WTC11 (cell line): ENCODE measurements around the gene ABCC3.

Source experiments
- AFF4 ChIP-seq: sonication (generic); formaldehyde crosslinking; IDR thresholded peaks from 2 replicates; pipeline ENCODE4 v1.8.1; 2023; ENCODE audit warnings: mild to moderate bottlenecking, missing genetic modification reagents, borderline replicate concordance
- IRF1 ChIP-seq: sonication (generic); formaldehyde crosslinking; IDR thresholded peaks from 2 replicates; pipeline ENCODE4 v1.8.0; 2023; ENCODE audit warnings: missing genetic modification reagents
- KAT7 ChIP-seq: sonication (generic); formaldehyde crosslinking; IDR thresholded peaks from 2 replicates; pipeline ENCODE4 v1.8.1; 2023; ENCODE audit warnings: missing genetic modification reagents, mild to moderate bottlenecking, borderline replicate concordance
- PREB ChIP-seq: sonication (generic); formaldehyde crosslinking; IDR thresholded peaks from 2 replicates; pipeline ENCODE4 v1.8.1; 2022; ENCODE audit warnings: mild to moderate bottlenecking, missing genetic modification reagents, moderate library complexity, borderline replicate concordance
- SMAD4 ChIP-seq: sonication (generic); formaldehyde crosslinking; IDR thresholded peaks from 2 replicates; pipeline ENCODE4 v1.8.0; 2022; ENCODE audit warnings: mild to moderate bottlenecking, missing genetic modification reagents
- SP1 ChIP-seq: sonication (generic); formaldehyde crosslinking; conservative IDR thresholded peaks from 2 replicates; pipeline ENCODE4 v1.8.1; 2022; ENCODE audit warnings: missing genetic modification reagents
- USF2 ChIP-seq: sonication (generic); formaldehyde crosslinking; IDR thresholded peaks from 2 replicates; pipeline ENCODE4 v1.8.1; 2023; ENCODE audit warnings: mild to moderate bottlenecking, missing genetic modification reagents, moderate library complexity

- TF ChIP-seq IRF1 (no peak), SP1 (no peak), AFF4 (CRISPR knock-in tag) (no peak), USF2 (CRISPR knock-in tag) (no peak), SMAD4 (no peak), KAT7 (no peak), PREB (CRISPR knock-in tag) (no peak)
Observed at GRCh38 chr17:50691550-50692447, 57.1 kb downstream of the ABCC3 start.
